ENCODE measurements around the gene CCSAP. TPM values are rescaled to one million over a fixed set of nuclear protein-coding genes. Genes with fewer than 3 reads are reported as not detected.

CCSAP gene
- total and polyA plus RNA-seq, 2 of the 4 experiments (the other 2 are of a cell fraction): 2.3 to 3.8 TPM

DNA sequence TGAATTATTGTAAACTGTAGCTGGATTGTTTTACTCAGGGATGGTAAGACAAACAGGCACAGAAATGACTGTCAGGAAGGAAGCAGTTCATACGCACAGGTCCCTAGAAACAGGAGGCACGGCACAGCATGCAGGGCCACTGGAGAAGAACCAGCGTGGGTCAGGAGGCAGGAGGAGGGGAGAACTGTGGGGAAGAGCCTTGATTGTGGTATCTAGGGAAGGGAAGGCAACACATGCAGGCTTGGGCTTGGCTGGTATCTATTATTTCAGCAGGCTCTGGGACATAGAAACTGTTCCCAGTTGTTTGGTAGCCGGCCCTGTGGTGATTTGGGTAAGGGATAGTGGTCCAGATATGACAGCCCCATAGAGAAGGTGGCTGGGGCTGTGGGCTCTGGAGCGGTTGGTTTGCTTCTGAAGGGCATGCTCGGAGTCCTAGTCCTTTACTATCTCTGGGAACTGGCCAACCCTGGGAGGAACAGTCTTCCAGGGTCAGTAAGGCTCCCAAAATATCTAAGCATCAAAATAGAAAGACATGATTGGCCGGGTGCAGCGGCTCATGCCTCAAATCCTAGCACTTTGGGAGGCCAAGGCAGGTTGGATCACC, 43.1 kb upstream of the CCSAP start:
- TF ChIP-seq CHD1 (IDR thresholded peaks at IDR 0.05; ENCODE audit: low read depth, low read length): no peak
- TF ChIP-seq RAD21 (IDR thresholded peaks at IDR 0.05; ENCODE audit: low read length): no peak
- no peak for TF ChIP-seq NFE2L2 (IDR thresholded peaks at IDR 0.05; ENCODE audit: low read depth, low read length)
- TF ChIP-seq RFX5 (IDR thresholded peaks at IDR 0.05; ENCODE audit: low read depth, low read length): no peak
- H4K20me1 ChIP-seq (ENCODE audit: insufficient read depth, low read length): no peaks in the 10 kb centered on the region
- no peaks in the 10 kb centered on the region; the same call in 1 of the 2 replicates for H3K27me3 ChIP-seq (ENCODE audit: control insufficient read depth, insufficient read depth, low read length)
- no peak overlapping the region; the same call in 1 of the 2 replicates for H4K91ac ChIP-seq (ENCODE audit: insufficient read depth, low read depth, low read length)
- no peaks in the 10 kb centered on the region for H3K36me3 ChIP-seq (ENCODE audit: control insufficient read depth, insufficient read depth, low read length)
- peak overlapping the region; percentile 79 for H2AFZ ChIP-seq (replicated peaks; ENCODE audit: low read length, poor library complexity)
- peak overlapping the region; percentile 16 for H2BK5ac ChIP-seq (ENCODE audit: low read depth, low read length, poor library complexity, severe bottlenecking)
- ChIA-PET CTCF (no interaction called here), POLR2A (ENCODE audit: unreplicated experiment) (no interaction called here)
- no peak overlapping the region for H2BK15ac ChIP-seq (ENCODE audit: low read depth, low read length)
- in situ Hi-C loops (cut with MboI; ENCODE audit: low sequenced_read_pairs) (no loop called here), intact Hi-C loops (cut with micrococcal nuclease) (no loop called here), dilution Hi-C loops (cut with HindIII; ENCODE audit: low sequenced_read_pairs, unreplicated experiment) (no loop called here)
- H4K5ac ChIP-seq (ENCODE audit: low read depth, low read length): no peak overlapping the region
- BruUV-seq (replicated peaks): no TSS peak
- peak overlapping the region; percentile 14 for H3K4ac ChIP-seq (ENCODE audit: low read depth, low read length)
- WGBS, 2 experiments (ENCODE audit: extremely low coverage in 2 of 2, insufficient read length in 1 of 2): 47% methylated on average over 4 of the region's 8 CpGs; no CpG with 5 or more reads in 1 of the 2 experiments
- peaks cover 9% of the 10 kb centered on the region; the same call in 1 of the 2 replicates for H3K9me1 ChIP-seq (ENCODE audit: insufficient read depth, low read length)
- DNase-seq (no peak), ATAC-seq (ENCODE audit: low read depth) (peak; percentile 28; the same call in 1 of the 2 replicates)
- H3K23ac ChIP-seq (ENCODE audit: low read depth, low read length): no peak overlapping the region
- no peak overlapping the region for H3K4me3 ChIP-seq (ENCODE audit: insufficient read depth, low read depth, low read length)
- peak overlapping the region; percentile 50 for H2BK120ac ChIP-seq (ENCODE audit: low read depth, low read length)
- no peak overlapping the region for H3K18ac ChIP-seq (ENCODE audit: low read depth, low read length)
- no peak overlapping the region; the same call in 1 of the 2 replicates for H3K4me2 ChIP-seq (ENCODE audit: low read depth, low read length)
- no peak overlapping the region for H3K14ac ChIP-seq (replicated peaks; ENCODE audit: low read depth, low read length)
- H3K27ac ChIP-seq (ENCODE audit: insufficient read depth, low read length): no peak overlapping the region
- H2AK9ac ChIP-seq (replicated peaks; ENCODE audit: low read depth, low read length, poor library complexity): no peak overlapping the region
- 0 out of 2 replicates have a peak, but pooled peaks cover 3% of the 10 kb centered on the region for H3K9me3 ChIP-seq (ENCODE audit: control insufficient read depth, insufficient read depth, low read length)
- H2AK5ac ChIP-seq (ENCODE audit: low read depth, low read length): no peak overlapping the region
- H2BK20ac ChIP-seq (ENCODE audit: low read depth, low read length): no peak overlapping the region; the same call in 1 of the 2 replicates
- H3K79me1 ChIP-seq (ENCODE audit: low read depth in 1 of 2, low read length in 2 of 2): no peaks in the 10 kb centered on the region
- H3K9ac ChIP-seq (ENCODE audit: low read depth, low read length): no peak overlapping the region
- H3K4me1 ChIP-seq (ENCODE audit: control insufficient read depth, insufficient read depth, low read length): peaks cover 12% of the 10 kb centered on the region
- peak overlapping the region in 1 of 2 experiments; percentile 22; a peak in 1 of 4 replicates for H4K8ac ChIP-seq (ENCODE audit: low read depth in 2 of 2, low read length in 2 of 2)
- H3K56ac ChIP-seq (ENCODE audit: extremely low read depth, insufficient read depth, low read length): no peak overlapping the region

Measured in IMR-90 (cell line).